ENCODE data around the gene ABCB11.
"Not testable (repeated sequence)": the region's sequence is repeated elsewhere in the genome, so short reads cannot be mapped to it uniquely, and the experiment has no call there.

The ABCB11 gene

GRCh38 chr2:169031202-169031601, at the start of gene ABCB11:
Gene ABCB11 (minus strand): TSS chr2:169031324. CDS start chr2:169018125, 13,199 bp downstream.
- no peak for ATAC-seq

GRCh38 chr2:169080250-169081069, 49.3 kb upstream of the ABCB11 start:
- no peak for ATAC-seq

GRCh38 chr2:169077674-169078240, 46.6 kb upstream of the ABCB11 start:
- ATAC-seq: no peak

GRCh38 chr2:169073963-169074751, 43.0 kb upstream of the ABCB11 start:
- ATAC-seq: peak; percentile 42 to 74

- ATAC-seq: peak in 1 of 2 donors; percentile 12
These were observed 42.3 kb upstream of the ABCB11 start for GRCh38 chr2:169073211-169073962.

GRCh38 chr2:169072163-169072925, 41.2 kb upstream of the ABCB11 start:
- no peak for ATAC-seq

GRCh38 chr2:169071455-169071854, 40.3 kb upstream of the ABCB11 start:
- ATAC-seq: no peak

GRCh38 chr2:169069833-169070232, 38.7 kb upstream of the ABCB11 start:
- ATAC-seq: no peak

- ATAC-seq: peak; percentile 33 to 60
These were observed 38.2 kb upstream of the ABCB11 start, which contains the start of gene DHRS9 for GRCh38 chr2:169069341-169069740. Gene DHRS9 (plus strand): TSS chr2:169069563. CDS start chr2:169081582, 12,019 bp downstream.

GRCh38 chr2:169066897-169067296, 35.8 kb upstream of the ABCB11 start:
- ATAC-seq: no peak

GRCh38 chr2:169065864-169066517, 34.9 kb upstream of the ABCB11 start:
- ATAC-seq: no peak

GRCh38 chr2:169065422-169065821, 34.3 kb upstream of the ABCB11 start:
- no peak for ATAC-seq

GRCh38 chr2:169064199-169064598, 33.1 kb upstream of the ABCB11 start:
- not testable (repeated sequence) for ATAC-seq

- ATAC-seq: not testable (repeated sequence)
These were observed 23.5 kb upstream of the ABCB11 start for GRCh38 chr2:169054575-169054974.

- no peak for ATAC-seq
These were observed 19.5 kb upstream of the ABCB11 start for GRCh38 chr2:169050476-169051240.

GRCh38 chr2:169049142-169049541, 18.0 kb upstream of the ABCB11 start:
- ATAC-seq: no peak

GRCh38 chr2:169047256-169048250, 16.4 kb upstream of the ABCB11 start:
- no peak for ATAC-seq

- ATAC-seq: no peak
These were observed 15.5 kb upstream of the ABCB11 start for GRCh38 chr2:169046440-169047151.
